Middle frontal gyrus (tissue), 1 donor: ENCODE results near the gene UST.
"Not testable (repeated sequence)": the region's sequence is repeated elsewhere in the genome, so short reads cannot be mapped to it uniquely, and the experiment has no call there.

Experiments
- DNase-seq: peaks from one replicate; pipeline ENCODE4 v3.0.0-alpha.2; 2015; ENCODE audit warnings: low spot score; ENCODE audit errors: extremely low spot score

Gene UST

GRCh38 chr6:148765898-148766808 lies 19.3 kb downstream of the UST start:
- no peak for DNase-seq

GRCh38 chr6:148768646-148769270 lies 21.9 kb downstream of the UST start:
- no peak for DNase-seq

GRCh38 chr6:148769304-148769968 lies 22.6 kb downstream of the UST start:
- DNase-seq = no peak

GRCh38 chr6:148770408-148771211 lies 23.8 kb downstream of the UST start:
- no peak for DNase-seq

- no peak for DNase-seq
Observed at GRCh38 chr6:148771212-148771601, 24.4 kb downstream of the UST start.

GRCh38 chr6:148771896-148772554 lies 25.2 kb downstream of the UST start:
- DNase-seq = no peak

- DNase-seq = no peak
Observed at GRCh38 chr6:148775161-148775560, 28.3 kb downstream of the UST start.

- no peak for DNase-seq
Observed at GRCh38 chr6:148776321-148777308, 29.8 kb downstream of the UST start.

- DNase-seq = no peak
Observed at GRCh38 chr6:148779142-148779562, 32.3 kb downstream of the UST start.

GRCh38 chr6:148780423-148780822 lies 33.6 kb downstream of the UST start:
- not testable (repeated sequence) for DNase-seq

- DNase-seq = no peak
Observed at GRCh38 chr6:148780918-148781436, 34.1 kb downstream of the UST start.

- no peak for DNase-seq
Observed at GRCh38 chr6:148789948-148790347, 43.1 kb downstream of the UST start.

GRCh38 chr6:148790404-148790803 lies 43.6 kb downstream of the UST start:
- no peak for DNase-seq

- DNase-seq = no peak
Observed at GRCh38 chr6:148790817-148791216, 44.0 kb downstream of the UST start.

- DNase-seq = no peak
Observed at GRCh38 chr6:148791372-148791771, 44.5 kb downstream of the UST start.

- DNase-seq = no peak
Observed at GRCh38 chr6:148793721-148794120, 46.9 kb downstream of the UST start.

- DNase-seq = no peak
Observed at GRCh38 chr6:148794797-148795196, 48.0 kb downstream of the UST start.

GRCh38 chr6:148795563-148795962 lies 48.7 kb downstream of the UST start:
- no peak for DNase-seq

- DNase-seq = no peak
Observed at GRCh38 chr6:148799647-148800046, 52.8 kb downstream of the UST start.
